ENCODE measurements around the gene ACADL.
A peak's percentile ranks its signal among the peaks of the same experiment; 100 is the strongest.
"Not testable (repeated sequence)": the region's sequence is repeated elsewhere in the genome, so short reads cannot be mapped to it uniquely, and the experiment has no call there.

Gene ACADL

GRCh38 chr2:210199854-210200253 is 25.4 kb downstream of the ACADL start:
- no peak for DNase-seq

- DNase-seq = no peak
Measured at GRCh38 chr2:210199186-210199765, 26.0 kb downstream of the ACADL start.

GRCh38 chr2:210198326-210198725 is 26.9 kb downstream of the ACADL start:
- DNase-seq = no peak

- no peak for DNase-seq
Measured at GRCh38 chr2:210197720-210198119, 27.5 kb downstream of the ACADL start.

- peak; percentile 65 for DNase-seq
Measured at GRCh38 chr2:210195101-210195852, 30.0 kb downstream of the ACADL start.

- DNase-seq = no peak
Measured at GRCh38 chr2:210190345-210190744, 34.9 kb downstream of the ACADL start.

GRCh38 chr2:210189452-210190138 is 35.7 kb downstream of the ACADL start:
- DNase-seq = no peak

- no peak for DNase-seq
Measured at GRCh38 chr2:210188755-210189154, 36.5 kb downstream of the ACADL start.

GRCh38 chr2:210188190-210188589 is 37.1 kb downstream of the ACADL start:
- DNase-seq = no peak

- not testable (repeated sequence) for DNase-seq
Measured at GRCh38 chr2:210183936-210184335, 41.3 kb downstream of the ACADL start.

GRCh38 chr2:210181606-210182088 is 43.6 kb downstream of the ACADL start:
- DNase-seq = not testable (repeated sequence)

- not testable (repeated sequence) for DNase-seq
Measured at GRCh38 chr2:210181033-210181605, 44.1 kb downstream of the ACADL start.

GRCh38 chr2:210180477-210180876 is 44.8 kb downstream of the ACADL start:
- no peak for DNase-seq

GRCh38 chr2:210179351-210179990 is 45.8 kb downstream of the ACADL start:
- DNase-seq = no peak

- DNase-seq = no peak
Measured at GRCh38 chr2:210177769-210178168, 47.5 kb downstream of the ACADL start.

GRCh38 chr2:210177115-210177514 is 48.1 kb downstream of the ACADL start:
- DNase-seq = not testable (repeated sequence)

GRCh38 chr2:210174086-210174485 is 51.2 kb downstream of the ACADL start:
- no peak for DNase-seq

GRCh38 chr2:210172219-210172575 is 53.0 kb downstream of the ACADL start:
- DNase-seq = no peak

GRCh38 chr2:210171309-210172218 is 53.7 kb downstream of the ACADL start, which contains the start of gene KANSL1L:
TSS of gene KANSL1L (minus strand) at chr2:210171409. CDS start at chr2:210154582, 16,827 bp downstream.
- peak; percentile 81 for DNase-seq

- DNase-seq = peak; percentile 79
Measured at GRCh38 chr2:210170446-210171303, 54.6 kb downstream of the ACADL start.

GRCh38 chr2:210170196-210170445 is 55.1 kb downstream of the ACADL start:
- DNase-seq = no peak

Data from NCI-H1417 treated with DMSO at 0.1 percent for 48 hours (cell line).